Head of caudate nucleus (tissue), 42 donors: Measurements from ENCODE around the gene SLC35F5.
A peak's percentile ranks its signal among the peaks of the same experiment; 100 is the strongest.
"Not testable (repeated sequence)": the region's sequence is repeated elsewhere in the genome, so short reads cannot be mapped to it uniquely, and the experiment has no call there.

Experiments used
- DNase-seq, 42 donors: peaks; one replicate each; pipeline versions ENCODE4 v3.0.0 to v3.0.0-alpha.2; 2020 to 2021; ENCODE audit warnings: mixed read lengths in 7 of 42
- intact Hi-C: fragments of 100-400 bp; cut with DNase I; formaldehyde crosslinking; loops from one replicate; pipeline ENCODE4 v1.15.0; 2022

The SLC35F5 gene, protein sequence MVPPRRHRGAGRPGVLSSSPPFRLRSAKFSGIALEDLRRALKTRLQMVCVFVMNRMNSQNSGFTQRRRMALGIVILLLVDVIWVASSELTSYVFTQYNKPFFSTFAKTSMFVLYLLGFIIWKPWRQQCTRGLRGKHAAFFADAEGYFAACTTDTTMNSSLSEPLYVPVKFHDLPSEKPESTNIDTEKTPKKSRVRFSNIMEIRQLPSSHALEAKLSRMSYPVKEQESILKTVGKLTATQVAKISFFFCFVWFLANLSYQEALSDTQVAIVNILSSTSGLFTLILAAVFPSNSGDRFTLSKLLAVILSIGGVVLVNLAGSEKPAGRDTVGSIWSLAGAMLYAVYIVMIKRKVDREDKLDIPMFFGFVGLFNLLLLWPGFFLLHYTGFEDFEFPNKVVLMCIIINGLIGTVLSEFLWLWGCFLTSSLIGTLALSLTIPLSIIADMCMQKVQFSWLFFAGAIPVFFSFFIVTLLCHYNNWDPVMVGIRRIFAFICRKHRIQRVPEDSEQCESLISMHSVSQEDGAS

GRCh38 chr2:113756355-113757137 is at the start of gene SLC35F5:
SLC35F5 (minus strand) TSS chr2:113756642; CDS start chr2:113756409, 233 bp downstream.
- intact Hi-C loops, result loop anchor here (1.0 kb wide), 1 partner anchor 134 kb away; the partner anchor contains the start of gene ACTR3
- DNase-seq, result peak; percentile 63 to 98 (median 92)

GRCh38 chr2:113799375-113799774 is 42.9 kb upstream of the SLC35F5 start:
- intact Hi-C loops, result no loop called here
- DNase-seq, result no peak

GRCh38 chr2:113797237-113797636 is 40.8 kb upstream of the SLC35F5 start:
- DNase-seq, result no peak
- intact Hi-C loops, result no loop called here

GRCh38 chr2:113796592-113797175 is 40.2 kb upstream of the SLC35F5 start:
- DNase-seq, result no peak
- intact Hi-C loops, result no loop called here

DNA sequence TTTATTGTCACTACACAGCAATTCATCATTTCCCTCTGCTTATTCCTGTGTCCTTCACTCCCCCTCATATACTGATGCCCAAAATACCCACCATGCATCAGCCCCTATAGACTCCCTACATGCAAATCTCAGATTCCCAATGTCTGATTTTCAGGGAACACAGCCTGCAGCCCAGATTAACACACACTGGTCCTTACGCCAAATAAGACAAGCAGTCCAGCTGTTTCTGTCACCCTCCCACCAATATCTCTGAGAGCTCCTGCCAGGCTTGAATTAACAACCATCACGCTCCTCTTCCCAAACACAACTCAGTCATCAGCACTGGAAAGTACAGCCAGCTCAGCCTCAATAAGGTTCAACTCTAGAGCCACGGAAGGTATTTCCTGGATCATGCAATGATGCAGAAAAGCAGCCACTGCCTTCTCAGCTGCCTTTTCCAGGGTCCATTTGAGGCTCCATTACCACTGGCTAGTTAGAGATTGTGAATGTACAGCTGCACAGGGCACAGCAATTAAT is 39.0 kb upstream of the SLC35F5 start:
- intact Hi-C loops, result no loop called here
- DNase-seq, result no peak

DNA sequence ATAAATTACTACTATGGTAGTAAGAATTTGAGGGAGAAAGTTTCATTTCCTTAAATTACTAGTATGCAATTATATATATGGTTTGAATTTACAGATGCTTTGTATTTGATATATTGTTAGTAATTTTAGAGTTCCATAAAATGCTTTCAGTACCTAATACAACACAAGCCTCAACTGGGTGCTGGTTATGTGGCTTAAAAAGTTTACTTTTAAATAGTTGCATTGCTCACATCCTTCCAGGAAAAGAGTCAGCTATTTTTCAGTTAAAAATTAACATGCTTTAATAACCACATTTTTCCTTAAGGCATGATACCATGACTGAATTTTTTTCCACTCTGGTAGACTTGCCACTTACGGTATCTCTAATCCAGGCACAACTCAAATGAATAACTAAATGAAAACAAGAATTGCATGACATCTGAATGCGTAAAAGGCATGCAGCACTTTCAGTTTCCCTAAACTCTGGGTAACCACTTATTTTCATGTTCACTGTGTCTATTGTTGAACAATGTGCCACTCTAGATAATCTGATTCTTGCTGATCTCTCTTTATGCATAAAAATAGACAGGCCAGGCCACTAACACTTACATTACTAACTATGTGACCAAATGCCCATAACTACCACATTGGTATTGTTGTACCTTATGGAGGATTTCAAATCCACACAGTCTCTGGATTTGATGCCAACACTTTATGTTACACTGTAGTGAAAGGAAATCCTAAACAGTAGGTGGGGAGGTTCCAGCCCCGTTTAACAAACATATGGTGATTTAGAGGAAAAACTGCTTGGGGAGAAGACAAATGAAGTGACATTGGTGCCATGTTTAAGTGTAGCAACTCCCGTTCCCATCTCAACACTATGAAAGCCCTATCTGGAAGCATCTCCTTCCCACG is 35.5 kb upstream of the SLC35F5 start:
- no peak for DNase-seq
- intact Hi-C loops, result no loop called here

- intact Hi-C loops, result no loop called here
- no peak for DNase-seq
Observed at GRCh38 chr2:113784823-113785744, 28.6 kb upstream of the SLC35F5 start.

DNA sequence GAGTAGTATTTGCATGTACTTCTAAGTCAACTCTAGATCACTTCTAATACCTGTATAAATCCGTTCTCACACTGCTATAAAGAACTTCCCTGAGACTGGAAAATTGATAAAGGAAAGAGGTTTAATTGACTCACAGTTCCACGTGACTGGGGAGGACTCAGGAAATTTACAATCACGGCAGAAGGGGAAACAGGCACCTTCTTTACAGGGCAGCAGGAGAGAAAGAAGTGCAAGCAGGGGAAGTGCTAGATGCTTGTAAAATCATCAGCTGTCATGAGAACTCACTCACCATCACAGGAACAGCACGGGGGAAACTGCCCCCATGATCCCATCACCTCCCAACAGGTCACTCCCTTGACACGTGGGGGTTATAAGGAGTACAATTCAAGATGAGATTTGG is 24.0 kb upstream of the SLC35F5 start:
- DNase-seq, result no peak
- intact Hi-C loops, result no loop called here

- intact Hi-C loops, result no loop called here
- DNase-seq, result no peak
Observed at GRCh38 chr2:113777371-113777770, 20.9 kb upstream of the SLC35F5 start.

- no peak for DNase-seq
- intact Hi-C loops, result no loop called here
Observed at GRCh38 chr2:113776949-113777348, 20.5 kb upstream of the SLC35F5 start.

DNA sequence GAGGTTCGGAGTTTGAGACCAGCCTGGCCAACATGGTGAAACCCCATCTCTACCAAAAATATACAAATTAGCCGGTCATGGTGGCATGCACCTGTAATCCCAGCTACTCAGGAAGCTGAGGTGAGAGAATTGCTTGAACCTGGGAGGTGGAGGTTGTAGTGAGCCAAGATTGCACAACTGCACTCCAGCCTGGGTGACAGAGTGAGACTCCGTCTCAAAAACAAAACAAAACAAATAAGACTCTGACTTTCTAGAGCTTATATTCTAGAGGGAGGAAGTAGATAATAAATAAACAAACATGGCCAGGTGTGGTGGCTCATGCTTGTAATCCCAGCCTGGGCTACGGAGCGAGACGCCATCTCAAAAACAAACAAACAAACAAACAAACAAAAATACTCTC is 18.2 kb upstream of the SLC35F5 start:
- DNase-seq, intact Hi-C loops: not testable (repeated sequence)

DNA sequence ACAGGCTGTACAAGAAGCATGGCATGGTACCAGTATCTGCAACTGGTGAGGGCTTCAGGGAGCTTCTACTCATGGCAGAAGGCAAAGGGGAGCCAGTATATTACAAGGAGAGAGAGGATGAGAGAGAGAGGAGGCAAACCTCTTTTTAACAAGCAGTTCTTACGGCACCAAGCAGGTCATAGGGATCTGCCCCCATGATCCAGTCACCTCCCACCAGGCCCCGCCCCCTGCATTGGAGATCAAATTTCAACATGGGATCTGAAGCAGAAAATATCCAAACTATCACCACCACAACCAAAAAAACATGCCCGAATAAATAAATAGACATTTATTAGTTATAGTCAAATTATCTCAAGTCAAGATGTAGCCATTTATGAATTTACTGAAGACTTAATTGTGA is 14.5 kb upstream of the SLC35F5 start:
- no peak for DNase-seq
- intact Hi-C loops, result no loop called here

DNA sequence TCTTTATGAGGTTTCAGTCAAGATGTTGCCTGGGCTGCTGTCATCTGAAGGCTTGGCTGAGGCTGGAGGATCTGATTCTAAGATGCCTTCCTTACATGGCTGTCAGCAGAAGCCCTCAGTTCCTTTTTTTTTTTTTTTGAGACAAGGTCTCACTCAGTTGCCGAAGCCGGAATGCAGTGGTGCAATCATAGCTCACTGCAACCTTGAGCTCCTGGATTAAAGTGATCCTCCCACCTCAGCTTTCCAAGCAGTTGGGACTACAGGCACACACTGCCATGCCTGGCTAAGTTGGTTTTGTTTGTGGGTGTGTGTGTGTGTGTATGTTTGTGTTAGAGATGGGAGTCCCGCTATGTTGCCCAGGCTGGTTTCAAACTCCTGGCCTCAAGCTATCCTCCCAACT is 13.1 kb upstream of the SLC35F5 start:
- intact Hi-C loops, result no loop called here
- DNase-seq, result no peak

GRCh38 chr2:113768770-113769169 is 12.3 kb upstream of the SLC35F5 start:
- intact Hi-C loops, result no loop called here
- DNase-seq, result no peak

- DNase-seq, result no peak
- intact Hi-C loops, result no loop called here
Observed at GRCh38 chr2:113767811-113768460, 11.5 kb upstream of the SLC35F5 start.

DNA sequence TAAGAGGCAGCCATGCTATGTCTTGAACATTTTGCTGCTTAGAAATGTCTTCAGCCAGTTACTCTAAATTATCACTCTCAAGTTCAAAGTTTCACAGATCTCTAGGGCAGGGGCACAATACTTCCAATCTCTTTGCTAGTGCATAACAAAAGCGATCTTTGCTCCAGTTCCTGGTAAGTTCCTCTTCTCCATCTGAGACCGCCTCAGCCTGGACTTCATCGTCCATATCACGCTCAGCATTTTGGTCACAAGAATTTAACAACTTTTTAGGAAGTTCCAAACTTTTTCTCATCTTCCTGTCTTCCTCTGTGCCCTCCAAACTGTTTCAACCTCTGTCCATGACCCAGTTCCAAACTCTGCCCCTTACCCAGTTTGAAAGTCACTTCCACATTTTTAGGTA is 8.8 kb upstream of the SLC35F5 start:
- no peak for DNase-seq
- intact Hi-C loops, result no loop called here
